HG03025 (cell line): ENCODE data around the gene MAPK14.

Experiments used
- ATAC-seq: cut with Tn5 transposase; IDR thresholded peaks from one replicate; pipeline ENCODE4 v1.9.1; 2021; ENCODE audit warnings: mild to moderate bottlenecking, moderate library complexity; ENCODE audit not compliant: unreplicated experiment, low FRiP score

MAPK14 gene

DNA sequence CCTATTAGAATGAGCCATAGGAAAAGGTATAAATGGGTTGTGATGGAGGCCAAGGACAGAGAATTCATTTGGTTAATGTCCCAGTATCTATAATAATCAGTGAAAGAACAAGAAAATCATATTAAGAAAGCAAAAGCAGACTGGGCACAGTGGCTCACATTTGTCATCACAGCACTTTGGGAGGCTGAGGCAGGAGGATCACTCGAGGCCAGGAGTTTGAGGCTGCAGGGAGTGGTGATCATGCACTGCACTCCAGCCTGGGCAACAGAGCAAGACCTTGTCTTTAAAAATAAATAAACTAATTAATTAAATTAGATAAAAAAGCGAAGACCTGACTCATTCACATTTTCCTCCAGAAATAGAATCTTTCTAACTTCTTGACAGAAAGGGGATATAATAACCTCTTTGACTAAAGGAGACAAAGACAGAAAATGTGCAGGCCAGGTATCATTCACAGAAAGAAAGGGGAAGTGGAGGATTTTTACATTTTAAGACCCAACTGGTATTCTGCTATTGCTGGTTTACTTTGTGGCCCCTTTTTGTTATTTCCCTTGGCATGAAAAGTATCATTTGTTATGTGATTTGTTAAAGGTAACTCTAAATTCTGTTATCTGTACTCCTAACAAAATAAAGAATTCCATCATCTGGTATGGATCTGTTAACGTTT lies 70.8 kb downstream of the MAPK14 start:
- ATAC-seq, result no peak

DNA sequence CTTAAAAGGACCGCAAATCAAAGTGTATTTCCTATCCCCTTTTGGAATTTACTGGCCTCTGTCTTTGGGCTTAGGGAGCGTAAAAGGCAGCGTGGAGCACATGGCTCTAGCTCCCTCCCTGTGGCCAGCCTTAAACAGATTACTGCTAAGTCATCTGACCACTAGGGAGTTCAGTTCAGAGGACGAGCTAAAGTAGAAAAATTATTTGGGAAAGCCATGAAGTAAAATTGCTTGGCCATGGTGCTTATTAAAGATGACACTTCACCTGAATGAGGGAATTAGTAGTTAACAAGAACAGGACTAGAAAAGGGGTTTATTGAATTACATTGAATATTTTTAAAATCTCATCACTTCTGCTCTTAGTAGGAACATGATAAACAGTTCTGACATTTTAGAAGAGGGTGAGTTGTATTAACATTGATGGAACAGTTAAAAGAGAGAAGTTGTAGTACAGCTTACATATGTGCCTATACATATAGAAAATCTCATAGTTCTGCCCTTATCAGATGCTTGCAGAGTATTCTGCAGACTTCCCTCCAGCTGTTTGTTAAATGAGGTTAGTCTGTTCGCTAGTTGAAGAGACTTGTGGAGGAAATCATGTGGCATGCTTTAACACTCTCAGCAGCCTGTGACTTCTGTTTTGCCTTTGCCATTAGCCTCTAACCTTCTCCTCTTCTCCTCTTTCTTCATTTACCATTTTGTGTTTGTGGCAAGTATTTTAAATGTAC lies 71.5 kb downstream of the MAPK14 start:
- ATAC-seq, result no peak

DNA sequence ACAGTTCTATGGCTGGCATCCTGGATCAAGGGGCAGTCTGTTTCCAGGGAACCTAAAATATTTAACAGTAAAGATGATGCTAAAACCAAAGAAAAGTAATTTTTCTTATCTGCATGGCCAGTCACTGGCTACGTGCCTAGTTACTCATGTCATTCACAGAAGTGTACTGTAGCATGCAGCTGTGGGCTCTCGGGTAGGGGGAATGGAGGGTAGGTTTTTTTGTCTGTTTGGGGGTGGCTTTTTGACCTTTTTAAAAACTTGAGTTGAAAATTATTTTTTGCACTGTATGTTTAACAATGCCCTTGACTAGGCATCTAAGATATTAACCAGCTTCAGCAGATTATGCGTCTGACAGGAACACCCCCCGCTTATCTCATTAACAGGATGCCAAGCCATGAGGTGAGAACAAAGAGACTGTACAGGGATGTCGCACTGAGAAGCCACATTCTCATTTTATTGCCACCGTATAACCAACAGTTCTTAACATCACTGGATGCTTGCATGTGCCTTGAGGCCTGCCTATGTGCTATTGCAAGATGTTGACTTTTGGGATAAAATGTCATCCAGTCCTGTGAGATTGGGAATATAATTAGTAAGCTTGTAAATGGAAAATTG lies 72.4 kb downstream of the MAPK14 start:
- ATAC-seq, result no peak

DNA sequence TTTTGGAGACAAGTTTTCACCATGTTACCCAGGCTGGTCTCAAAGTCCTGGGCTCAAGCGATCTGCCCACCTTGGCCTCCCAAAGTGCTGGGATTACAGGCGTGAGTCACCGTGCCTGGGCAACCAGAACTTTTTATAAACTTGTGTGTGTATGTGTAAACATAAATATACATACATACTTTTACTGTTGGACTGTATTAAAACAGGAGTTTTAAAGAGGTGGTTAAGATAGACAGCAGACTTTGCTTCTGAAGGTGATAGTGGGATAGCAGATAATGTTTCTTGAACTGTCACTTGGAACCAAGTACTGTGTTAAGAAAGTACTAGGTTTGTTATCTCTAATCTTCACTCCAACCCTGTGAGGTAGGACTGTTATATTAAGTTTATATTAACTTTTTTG lies 74.1 kb downstream of the MAPK14 start:
- ATAC-seq, result no peak

DNA sequence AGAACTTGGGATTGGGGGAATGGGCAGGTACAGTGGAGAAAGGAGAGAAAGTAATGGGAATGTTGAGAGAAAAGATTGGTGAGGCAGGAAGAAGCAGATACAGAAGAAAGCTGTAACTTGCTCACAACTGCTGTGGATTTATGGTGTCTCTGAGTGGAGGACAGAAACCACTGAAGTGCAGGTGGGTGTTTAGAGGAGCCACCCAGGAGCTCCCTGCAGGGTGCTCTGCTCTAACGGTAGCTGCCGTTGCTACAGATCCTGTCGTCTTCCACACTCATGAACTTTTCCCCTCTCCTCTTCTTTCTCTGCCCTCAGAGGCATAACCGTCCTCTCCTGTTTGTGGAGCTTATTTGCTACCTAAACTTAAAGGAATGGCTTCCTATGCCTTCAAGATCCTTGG lies 75.2 kb downstream of the MAPK14 start:
- ATAC-seq, result no peak

DNA sequence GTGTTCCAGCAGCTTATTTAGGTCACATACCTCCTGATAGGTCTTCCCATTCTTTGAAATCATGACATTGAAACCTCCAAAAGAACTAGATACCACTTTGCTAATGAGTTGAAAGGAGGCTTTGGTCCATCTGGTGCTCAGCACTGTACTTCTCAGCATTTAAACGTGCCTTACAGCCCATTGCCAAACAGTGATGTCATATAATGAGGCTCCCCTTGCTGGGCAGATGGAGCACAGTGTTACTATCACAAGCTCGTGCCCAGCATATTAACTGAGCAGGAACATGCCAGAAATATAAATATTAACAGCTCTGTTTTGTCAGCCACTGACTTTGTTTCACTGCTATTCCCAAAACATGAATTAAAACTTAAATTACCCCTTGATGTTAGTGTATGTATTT lies 77.2 kb downstream of the MAPK14 start:
- ATAC-seq, result no peak

DNA sequence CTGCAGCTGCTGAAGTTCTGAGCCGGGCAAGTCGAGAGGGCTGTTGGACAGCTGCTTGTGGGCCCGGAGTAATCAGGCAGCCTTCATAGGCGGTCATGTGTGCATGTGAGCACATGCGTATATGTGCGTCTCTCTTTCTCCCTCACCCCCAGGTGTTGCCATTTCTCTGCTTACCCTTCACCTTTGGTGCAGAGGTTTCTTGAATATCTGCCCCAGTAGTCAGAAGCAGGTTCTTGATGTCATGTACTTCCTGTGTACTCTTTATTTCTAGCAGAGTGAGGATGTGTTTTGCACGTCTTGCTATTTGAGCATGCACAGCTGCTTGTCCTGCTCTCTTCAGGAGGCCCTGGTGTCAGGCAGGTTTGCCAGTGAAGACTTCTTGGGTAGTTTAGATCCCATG lies 81.5 kb downstream of the MAPK14 start:
- ATAC-seq, result no peak

DNA sequence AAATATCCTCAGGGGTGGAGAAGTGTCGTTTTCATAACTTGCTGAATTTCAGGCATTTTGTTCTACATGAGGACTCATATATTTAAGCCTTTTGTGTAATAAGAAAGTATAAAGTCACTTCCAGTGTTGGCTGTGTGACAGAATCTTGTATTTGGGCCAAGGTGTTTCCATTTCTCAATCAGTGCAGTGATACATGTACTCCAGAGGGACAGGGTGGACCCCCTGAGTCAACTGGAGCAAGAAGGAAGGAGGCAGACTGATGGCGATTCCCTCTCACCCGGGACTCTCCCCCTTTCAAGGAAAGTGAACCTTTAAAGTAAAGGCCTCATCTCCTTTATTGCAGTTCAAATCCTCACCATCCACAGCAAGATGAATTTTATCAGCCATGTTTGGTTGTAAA lies 82.4 kb downstream of the MAPK14 start:
- ATAC-seq, result no peak

DNA sequence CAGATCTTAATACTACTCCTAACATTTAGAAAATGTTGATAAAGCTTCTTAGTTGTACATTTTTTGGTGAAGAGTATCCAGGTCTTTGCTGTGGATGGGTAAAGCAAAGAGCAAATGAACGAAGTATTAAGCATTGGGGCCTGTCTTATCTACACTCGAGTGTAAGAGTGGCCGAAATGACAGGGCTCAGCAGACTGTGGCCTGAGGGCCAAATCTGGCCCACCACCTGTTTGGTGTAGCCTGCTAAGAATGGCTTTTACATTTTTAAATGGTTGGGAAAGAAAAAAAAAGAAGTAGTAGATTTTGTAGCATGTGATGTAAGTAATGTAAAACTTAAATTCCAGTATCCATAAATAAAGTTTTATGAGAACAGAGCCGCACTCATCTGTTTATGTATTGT lies 83.3 kb downstream of the MAPK14 start:
- ATAC-seq, result no peak

DNA sequence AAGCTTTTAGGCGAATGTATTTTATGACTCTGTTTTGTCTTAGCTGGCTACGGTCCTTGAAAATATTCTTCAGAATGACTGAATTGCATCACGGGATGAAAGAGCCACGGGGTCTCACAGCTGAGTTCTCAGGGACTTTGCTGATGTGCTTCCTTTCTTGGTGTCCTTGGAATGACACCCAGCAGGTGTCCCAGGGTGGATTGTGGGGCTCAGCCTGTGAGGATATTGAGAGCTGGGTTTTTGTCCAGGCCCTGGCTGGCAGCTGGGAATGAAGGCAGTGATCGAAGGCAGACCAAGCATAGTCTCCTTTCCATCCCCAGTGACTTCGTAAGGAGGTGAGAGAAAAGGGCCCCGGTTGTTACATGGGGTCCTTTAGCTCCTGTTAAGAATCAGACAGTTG lies 83.9 kb downstream of the MAPK14 start:
- ATAC-seq, result no peak

DNA sequence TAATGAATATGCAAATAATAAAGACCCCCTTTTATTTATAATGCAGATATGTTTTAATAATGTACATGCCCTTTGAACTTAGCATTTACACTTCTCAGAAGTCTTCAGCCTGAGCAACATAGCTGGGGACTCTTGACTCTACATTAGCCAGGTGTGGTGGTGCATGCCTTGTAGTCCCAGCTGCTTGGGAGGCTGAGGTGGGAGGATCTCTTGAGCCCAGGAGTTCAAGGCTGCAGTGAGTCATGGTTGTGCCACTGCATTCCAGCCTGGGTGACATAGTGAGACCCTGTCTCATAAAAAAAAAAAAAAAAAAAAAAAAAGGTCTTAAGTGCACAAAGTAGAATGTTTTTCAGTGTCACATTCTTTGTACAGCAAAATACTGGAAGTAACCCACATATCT lies 85.4 kb downstream of the MAPK14 start:
- ATAC-seq, result no peak

DNA sequence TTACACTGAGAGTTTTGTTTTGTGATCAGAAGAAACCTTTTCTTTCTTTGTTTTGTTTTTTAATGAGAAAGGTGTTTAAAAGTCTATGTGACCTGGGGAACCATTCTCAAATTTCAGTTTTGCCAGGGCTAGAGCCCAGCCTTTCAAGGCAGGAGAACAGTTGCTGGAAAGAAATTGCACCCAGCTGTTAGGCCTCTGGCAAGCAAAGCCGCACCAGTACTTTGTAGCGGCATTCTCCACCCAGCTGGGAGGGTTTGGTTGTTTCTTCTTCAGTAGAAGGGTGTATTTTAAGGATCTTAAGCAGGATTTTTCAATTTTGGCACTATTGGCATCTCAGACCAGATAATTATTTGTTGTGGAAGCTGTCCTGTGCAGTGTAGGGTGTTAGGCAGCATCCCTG lies 86.1 kb downstream of the MAPK14 start:
- no peak for ATAC-seq

DNA sequence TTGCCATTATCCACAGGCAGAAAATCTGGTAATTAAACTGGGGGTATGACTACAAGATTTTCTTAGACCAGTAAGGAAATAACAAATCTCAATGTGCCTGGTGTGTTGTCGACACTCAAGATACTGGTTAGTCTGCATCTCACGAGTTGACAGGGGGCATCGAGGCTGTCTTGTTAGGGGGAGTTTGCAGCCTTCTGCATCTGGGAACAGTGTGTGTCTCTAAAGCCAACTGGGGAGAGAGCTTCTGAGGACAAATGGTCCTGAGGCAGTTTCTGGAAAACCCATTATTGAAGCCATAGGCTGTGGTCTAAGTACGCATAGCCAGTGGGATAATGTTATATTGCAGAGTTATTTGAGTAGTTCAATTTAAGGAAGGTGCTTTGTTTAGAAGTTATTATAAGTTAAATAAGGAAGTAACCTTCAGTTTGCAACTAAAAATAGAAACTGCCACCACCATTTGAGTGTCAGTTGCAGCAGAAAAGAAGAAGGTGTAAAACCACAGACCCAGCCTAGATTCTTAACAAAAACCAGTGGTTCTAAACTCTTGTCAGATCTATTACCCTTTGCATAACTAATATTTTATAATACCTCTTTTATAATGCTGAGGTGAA lies 87.3 kb downstream of the MAPK14 start:
- no peak for ATAC-seq

DNA sequence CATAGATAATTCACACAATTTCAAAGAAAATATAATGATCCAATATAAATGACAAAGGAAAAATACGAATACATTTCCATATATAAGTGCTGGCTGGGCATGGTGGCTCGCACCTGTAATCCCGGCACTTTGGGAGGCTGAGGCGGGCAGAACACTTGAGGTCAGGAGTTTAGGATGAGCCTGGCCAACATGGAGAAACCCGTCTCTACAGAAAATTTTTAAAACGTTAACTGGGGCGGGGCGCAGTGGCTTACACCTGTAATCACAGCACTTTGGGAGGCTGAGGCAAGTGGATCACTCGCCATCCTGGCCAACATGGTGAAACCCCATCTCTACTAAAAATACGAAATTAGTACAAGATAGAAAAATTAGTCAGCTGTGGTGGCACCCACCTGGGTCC lies 87.8 kb downstream of the MAPK14 start:
- ATAC-seq, result no peak

DNA sequence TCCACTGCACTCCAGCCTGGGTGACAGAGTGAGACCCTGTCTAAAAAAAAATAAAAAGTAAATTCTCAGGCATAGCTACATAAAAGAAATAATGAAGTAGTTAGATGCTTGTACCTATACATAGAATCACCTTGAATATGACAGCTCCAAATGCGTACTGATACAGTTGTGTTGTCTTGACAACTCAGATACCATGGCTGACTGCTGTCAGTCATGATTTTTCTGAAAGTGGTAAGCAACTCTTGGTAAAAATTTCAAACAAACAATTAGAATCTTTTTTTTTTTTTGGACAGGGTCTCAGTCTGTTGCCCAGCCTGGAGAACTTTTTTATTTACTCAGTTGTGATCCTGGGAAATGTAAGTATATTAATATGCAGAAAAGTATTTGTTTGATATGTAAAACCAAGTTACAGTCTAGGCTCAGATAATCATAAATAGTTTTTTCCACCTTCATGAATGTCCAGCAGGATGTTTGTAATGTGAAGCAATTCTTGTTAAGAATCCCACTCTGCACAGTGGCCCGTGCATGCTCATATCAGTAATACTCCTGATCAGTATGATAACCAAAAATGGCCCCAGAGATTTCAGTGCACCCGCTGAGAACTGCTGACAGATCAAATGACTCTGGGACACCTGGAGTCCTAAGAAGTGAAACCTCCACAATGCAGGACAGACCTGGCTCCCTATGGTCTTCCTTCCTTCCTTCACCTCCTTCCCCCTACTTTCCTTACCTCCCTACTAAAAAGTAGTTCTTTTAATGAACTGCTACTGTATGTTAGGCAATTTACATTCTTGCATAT lies 88.7 kb downstream of the MAPK14 start:
- no peak for ATAC-seq

DNA sequence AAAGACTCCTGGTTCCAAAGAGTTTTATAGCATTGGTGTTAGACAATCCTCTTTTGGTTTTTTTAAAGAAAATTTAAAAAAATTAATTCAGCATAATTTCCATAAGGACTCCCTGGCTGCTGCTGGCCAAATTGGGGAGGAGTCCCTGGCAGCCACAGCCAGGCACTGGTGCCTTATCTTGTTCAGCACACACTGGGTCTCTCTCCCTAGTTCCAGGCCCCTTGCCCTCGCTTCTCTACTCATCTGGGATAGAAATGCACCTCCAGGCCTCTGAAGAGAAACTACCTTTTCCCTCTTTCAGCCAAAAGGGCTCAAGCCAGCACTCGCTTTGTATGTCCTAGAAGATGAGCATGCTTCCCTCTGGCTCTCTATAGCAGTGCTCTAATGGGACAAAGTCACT lies 89.3 kb downstream of the MAPK14 start:
- no peak for ATAC-seq

DNA sequence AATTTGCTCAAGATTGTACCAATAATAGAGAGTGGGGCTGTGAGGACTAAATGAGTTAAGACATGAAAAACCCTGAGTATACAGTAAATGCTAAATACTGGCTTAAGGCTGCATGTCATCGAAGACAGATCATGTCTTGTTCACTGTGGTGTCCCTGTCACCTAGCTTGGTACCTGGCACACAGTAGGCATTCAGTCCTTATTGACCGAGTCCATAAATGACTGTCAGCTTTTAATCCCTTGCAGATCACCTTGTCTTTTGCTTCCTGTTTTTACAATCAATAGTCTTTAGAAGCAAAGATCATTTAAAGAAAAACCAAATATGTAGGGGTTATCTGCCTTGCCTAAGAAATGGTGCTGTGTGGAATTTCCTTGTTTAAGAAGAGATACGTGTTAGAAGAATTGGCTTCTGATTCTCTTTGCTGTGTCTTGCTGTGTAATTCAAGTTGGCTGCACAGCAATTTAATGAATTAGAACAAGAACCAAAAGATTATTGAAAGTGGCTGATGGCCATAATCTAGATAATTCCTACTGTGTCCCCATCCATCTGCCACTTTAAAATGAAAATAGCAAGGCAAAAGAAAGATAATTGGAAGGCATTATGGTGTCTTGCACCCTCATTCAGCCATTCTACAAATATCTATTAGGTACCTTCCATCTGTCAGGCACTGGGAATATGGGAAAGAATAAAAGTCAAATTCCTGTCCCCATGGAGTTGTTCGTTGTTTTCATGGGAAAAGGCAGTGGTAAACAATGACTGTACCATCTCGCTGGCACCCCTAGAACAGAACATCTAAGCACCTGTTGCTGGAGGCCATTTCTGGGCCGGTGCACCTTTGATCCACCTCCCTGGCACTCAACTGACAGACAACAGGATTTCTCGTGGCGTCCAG lies 90.3 kb downstream of the MAPK14 start:
- no peak for ATAC-seq

DNA sequence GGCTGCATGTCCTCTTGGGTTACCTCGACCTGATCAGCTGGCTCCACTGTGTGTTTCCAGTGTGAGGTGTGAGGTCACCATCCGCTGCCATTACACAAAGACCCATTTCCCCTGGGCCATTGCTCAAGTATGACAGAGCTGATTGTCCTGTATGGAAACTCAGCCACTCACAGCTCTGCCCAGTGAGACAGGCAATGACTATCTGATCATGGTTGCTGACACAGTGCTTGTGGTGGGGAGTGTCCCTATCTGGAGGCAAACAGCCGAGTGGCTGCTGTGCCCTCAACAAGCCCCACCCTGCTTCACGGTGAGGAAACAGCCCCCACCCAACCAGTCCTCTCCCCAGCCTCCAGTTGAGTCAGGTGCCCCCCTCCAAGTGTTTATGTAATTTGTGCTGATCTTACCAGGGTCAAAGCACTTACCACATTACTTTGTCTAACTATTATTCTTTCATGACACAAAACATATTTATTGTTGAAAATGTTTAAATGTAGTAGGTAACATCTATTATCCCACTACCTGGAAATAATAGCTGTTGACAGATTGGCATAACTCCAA lies 91.0 kb downstream of the MAPK14 start:
- no peak for ATAC-seq

DNA sequence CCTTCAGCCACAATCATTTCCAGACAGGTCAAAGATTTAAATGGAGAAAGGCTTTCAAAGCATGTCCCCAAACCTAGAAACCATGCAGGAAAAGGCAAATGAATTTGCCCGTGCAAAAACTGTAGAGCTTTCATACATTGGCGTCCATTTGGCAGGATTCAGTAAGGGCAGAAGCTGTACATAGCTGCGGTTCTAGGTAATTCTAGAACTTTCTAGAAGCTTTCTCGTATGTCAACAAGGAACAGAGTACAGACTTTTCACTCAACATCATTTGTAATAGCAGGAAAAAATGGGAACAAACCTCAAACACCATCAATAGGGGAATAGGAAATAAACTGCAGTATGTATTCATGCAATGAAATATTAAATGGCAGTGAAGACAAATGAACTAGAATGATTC lies 91.6 kb downstream of the MAPK14 start:
- no peak for ATAC-seq

DNA sequence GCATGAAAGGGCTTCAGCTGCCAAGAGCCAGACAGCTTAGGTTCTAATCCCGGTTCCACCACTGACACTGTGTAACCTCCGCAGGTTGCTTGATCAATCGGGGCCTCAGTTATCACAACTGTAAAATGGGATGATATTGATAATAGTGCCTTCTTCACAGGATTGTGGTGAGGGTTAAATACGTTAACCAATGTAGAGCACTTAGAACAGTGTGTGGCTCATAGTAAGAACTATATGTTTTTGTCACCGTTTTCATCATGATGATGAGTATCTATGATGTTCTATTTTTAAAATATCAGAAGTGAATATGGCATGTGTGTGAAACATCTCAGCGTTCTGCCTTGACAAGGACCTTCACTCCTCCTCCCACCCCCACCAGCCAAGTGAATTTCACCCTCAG lies 92.4 kb downstream of the MAPK14 start:
- no peak for ATAC-seq
